Neural crest cell (in vitro differentiated cells): Measurements from ENCODE around the gene FBN2. TPM values are rescaled to one million over a fixed set of nuclear protein-coding genes. Genes with fewer than 3 reads are reported as not detected.

Experiments
- DNase-seq: peaks from one replicate; pipeline ENCODE4 v3.0.0; 2021; ENCODE audit warnings: low read depth, mixed read lengths, low spot score
- H3K27ac Mint-ChIP-seq: one replicate; pipeline ENCODE4 v1.8.0; 2021; ENCODE audit warnings: mild to moderate bottlenecking, mixed read lengths; ENCODE audit not compliant: unreplicated experiment
- H3K27me3 Mint-ChIP-seq: 2 replicates; pipeline ENCODE4 v1.8.0; 2021; ENCODE audit warnings: low read depth, mild to moderate bottlenecking, mixed read lengths
- H3K36me3 Mint-ChIP-seq: 2 replicates; pipeline ENCODE4 v1.8.0; 2021; ENCODE audit warnings: low read depth, mild to moderate bottlenecking, mixed read lengths
- H3K4me1 Mint-ChIP-seq: 2 replicates; pipeline ENCODE4 v1.8.0; 2021; ENCODE audit warnings: mixed read lengths
- H3K4me3 Mint-ChIP-seq: one replicate; pipeline ENCODE4 v1.8.0; 2021; ENCODE audit warnings: mild to moderate bottlenecking, mixed read lengths
- H3K9me3 Mint-ChIP-seq: 2 replicates; pipeline ENCODE4 v1.8.0; 2021; ENCODE audit warnings: mixed read lengths
- total RNA-seq: library from RNA; stranded (reverse); gene quantifications from 2 replicates; pipeline ENCODE4 v1.2.1, GENCODE V29; 2021
- TF ChIP-seq, protein P1 (sequence below): fragments of 200-600 bp; sonication (generic); conservative IDR thresholded peaks from 2 replicates; pipeline ENCODE4 v1.5.0; 2021; ENCODE audit warnings: antibody characterized with exemption, mild to moderate bottlenecking

Gene FBN2
- total RNA-seq, 1 donor from 2014 or later: 58.3 TPM

DNA sequence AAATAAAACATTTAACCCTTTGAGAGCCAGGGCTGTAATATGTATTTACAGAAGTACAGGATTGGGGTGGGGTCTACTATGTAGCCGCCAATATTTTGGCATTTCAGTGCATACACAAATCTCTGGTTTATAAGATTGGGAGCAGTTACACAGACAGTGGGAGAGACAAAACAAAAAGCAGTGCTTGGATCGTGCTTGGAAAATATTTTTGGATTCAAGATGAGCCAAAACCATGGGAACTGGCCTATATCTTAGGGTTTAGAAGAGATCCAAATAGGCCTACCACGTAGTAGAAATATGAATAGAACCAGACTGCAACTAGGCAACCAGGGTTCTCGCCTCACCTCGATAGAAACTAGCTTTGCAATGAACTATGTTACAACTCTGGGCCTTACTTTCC, 284.9 kb downstream of the FBN2 start:
- no peak for DNase-seq
- Mint-ChIP-seq H3K36me3 (peaks cover 13% of the 10 kb centered on the region), H3K27me3 (no peaks in the 10 kb centered on the region), H3K27ac (no peak overlapping the region), H3K4me3 (no peak overlapping the region), H3K9me3 (peaks cover 16% of the 10 kb centered on the region), H3K4me1 (peaks cover 7% of the 10 kb centered on the region)
- TF ChIP-seq, protein P1, sequence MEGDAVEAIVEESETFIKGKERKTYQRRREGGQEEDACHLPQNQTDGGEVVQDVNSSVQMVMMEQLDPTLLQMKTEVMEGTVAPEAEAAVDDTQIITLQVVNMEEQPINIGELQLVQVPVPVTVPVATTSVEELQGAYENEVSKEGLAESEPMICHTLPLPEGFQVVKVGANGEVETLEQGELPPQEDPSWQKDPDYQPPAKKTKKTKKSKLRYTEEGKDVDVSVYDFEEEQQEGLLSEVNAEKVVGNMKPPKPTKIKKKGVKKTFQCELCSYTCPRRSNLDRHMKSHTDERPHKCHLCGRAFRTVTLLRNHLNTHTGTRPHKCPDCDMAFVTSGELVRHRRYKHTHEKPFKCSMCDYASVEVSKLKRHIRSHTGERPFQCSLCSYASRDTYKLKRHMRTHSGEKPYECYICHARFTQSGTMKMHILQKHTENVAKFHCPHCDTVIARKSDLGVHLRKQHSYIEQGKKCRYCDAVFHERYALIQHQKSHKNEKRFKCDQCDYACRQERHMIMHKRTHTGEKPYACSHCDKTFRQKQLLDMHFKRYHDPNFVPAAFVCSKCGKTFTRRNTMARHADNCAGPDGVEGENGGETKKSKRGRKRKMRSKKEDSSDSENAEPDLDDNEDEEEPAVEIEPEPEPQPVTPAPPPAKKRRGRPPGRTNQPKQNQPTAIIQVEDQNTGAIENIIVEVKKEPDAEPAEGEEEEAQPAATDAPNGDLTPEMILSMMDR: no peak

DNA sequence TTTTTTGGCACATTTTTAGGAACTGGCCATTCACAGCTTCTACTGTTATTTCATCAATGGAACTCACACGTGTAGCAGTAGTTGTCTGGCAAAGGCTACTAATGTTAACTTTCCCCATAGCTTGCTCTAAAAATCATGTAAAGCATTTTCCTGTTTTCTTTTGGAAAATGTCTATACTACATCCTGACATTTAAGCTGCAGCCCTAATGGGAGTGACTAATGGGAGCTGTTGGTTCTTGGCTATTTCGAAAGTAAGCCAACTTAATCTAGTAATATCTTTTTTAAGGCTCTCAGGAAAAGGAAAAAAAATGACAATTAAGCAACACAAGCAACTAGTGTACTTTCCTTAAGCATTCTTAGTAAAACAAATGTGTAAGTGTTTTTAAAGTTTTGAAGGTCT, 285.3 kb downstream of the FBN2 start:
- Mint-ChIP-seq H3K27me3 (no peaks in the 10 kb centered on the region), H3K4me1 (peaks cover 9% of the 10 kb centered on the region), H3K36me3 (peaks cover 13% of the 10 kb centered on the region), H3K9me3 (peaks cover 16% of the 10 kb centered on the region), H3K4me3 (no peak overlapping the region), H3K27ac (no peak overlapping the region)
- TF ChIP-seq, protein P1: no peak
- DNase-seq: no peak

DNA sequence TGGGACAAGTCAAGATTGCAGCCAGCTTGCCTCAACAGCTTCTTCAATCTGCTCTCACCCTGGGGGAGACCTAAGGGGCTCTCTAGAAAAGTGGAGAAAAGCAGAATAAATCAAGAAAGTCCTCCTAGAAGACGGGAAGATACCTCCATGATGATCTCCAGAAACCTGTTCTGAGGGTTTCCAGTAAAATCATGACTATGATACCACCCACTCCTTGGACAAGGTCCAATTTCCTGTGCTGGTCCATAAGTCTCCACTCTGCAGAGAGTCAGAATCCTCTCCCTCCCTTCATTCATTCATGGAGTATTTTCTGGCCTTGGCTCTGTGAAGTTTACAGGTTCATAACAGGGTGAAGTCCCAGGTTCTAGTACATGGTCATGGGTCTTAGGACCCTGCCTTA, 285.8 kb downstream of the FBN2 start:
- TF ChIP-seq, protein P1: no peak
- Mint-ChIP-seq H3K4me3 (no peak overlapping the region), H3K27ac (no peak overlapping the region), H3K4me1 (peaks cover 9% of the 10 kb centered on the region), H3K9me3 (peaks cover 16% of the 10 kb centered on the region), H3K27me3 (no peaks in the 10 kb centered on the region), H3K36me3 (peaks cover 13% of the 10 kb centered on the region)
- no peak for DNase-seq

DNA sequence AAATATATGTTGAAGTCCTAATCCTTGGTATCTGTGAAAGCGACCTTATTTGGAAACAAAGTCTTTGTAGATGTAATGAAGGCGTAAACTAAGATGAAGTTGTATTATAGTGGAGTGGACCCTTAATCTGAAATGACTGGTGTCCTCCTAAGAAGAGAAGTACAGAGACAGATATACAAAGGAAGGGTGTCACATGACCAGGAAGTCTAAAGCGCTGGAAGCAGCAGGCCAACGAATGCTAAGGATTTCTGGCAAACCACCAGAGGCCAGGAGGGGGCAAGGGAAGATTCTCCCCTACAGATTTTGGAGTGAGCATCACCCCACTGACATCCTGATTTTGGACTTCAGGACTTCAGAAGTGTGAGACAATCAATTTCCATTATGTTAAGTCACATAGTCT, 292.1 kb downstream of the FBN2 start:
- Mint-ChIP-seq H3K9me3 (peaks cover 10% of the 10 kb centered on the region), H3K27me3 (no peaks in the 10 kb centered on the region), H3K36me3 (peaks cover 8% of the 10 kb centered on the region), H3K27ac (no peak overlapping the region), H3K4me1 (peaks cover 4% of the 10 kb centered on the region), H3K4me3 (no peak overlapping the region)
- TF ChIP-seq, protein P1: no peak
- DNase-seq: no peak

DNA sequence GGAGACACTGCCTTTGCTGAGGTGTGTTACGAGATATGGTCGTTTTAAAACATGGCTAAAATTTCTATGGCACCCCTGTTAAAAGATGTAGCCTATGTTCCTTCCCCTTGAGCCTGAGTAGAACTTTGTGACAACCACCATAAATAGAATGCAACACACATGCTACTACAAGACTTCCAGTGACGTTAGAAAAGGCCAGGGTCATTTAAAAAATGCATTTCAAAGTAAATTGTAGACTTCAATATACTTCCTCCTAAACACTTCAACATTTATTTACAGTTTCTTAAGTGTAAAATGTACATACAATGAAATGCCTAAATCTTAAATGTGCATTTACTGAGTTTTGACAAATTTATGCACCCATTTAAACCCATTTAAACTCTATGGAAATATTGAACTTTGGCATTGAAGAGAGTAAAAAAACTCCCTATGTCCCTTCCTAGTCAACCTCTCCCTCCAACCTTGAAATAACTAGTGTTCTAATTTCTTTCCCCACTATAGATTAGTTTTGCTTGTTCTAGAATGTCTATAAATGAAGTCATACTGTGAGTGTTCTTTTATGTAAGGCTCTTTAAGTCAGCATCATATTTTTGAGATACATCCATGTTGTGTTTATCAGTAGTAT, 294.0 kb downstream of the FBN2 start:
- Mint-ChIP-seq H3K9me3 (peaks cover 7% of the 10 kb centered on the region), H3K4me1 (peaks cover 4% of the 10 kb centered on the region), H3K36me3 (peaks cover 6% of the 10 kb centered on the region), H3K27me3 (no peaks in the 10 kb centered on the region), H3K4me3 (no peak overlapping the region), H3K27ac (no peak overlapping the region)
- DNase-seq: no peak
- TF ChIP-seq, protein P1: no peak
